ENCODE results near the gene DCDC1.

- no peak for TF ChIP-seq POLR2A (IDR thresholded peaks at IDR 0.05; ENCODE audit: low read length)
- TF ChIP-seq GATA1 (IDR thresholded peaks at IDR 0.05; ENCODE audit: low read depth, low read length), result no peak
Observed at GRCh38 chr11:30875806-30876205, 493.7 kb downstream of the DCDC1 start.
